Endothelial cell (in vitro differentiated cells): ENCODE results near the gene USP10. TPM values are rescaled to one million over a fixed set of nuclear protein-coding genes. Genes with fewer than 3 reads are reported as not detected.
"Not testable (repeated sequence)": the region's sequence is repeated elsewhere in the genome, so short reads cannot be mapped to it uniquely, and the experiment has no call there.

Experiments
- DNase-seq: peaks from one replicate; pipeline ENCODE4 v3.0.0; 2021; ENCODE audit warnings: low spot score
- H3K27ac Mint-ChIP-seq: one replicate; pipeline ENCODE4 v1.8.0; 2021; ENCODE audit warnings: mixed read lengths, inconsistent platforms; ENCODE audit not compliant: unreplicated experiment
- H3K27me3 Mint-ChIP-seq: one replicate; pipeline ENCODE4 v1.8.0; 2021; ENCODE audit warnings: mild to moderate bottlenecking, moderate library complexity, mixed read lengths, inconsistent platforms; ENCODE audit not compliant: unreplicated experiment
- H3K36me3 Mint-ChIP-seq: one replicate; pipeline ENCODE4 v1.8.0; 2021; ENCODE audit warnings: mild to moderate bottlenecking, low read depth, mixed read lengths, inconsistent platforms; ENCODE audit not compliant: unreplicated experiment
- H3K4me1 Mint-ChIP-seq: one replicate; pipeline ENCODE4 v1.8.0; 2021; ENCODE audit warnings: mild to moderate bottlenecking, mixed read lengths, inconsistent platforms; ENCODE audit not compliant: unreplicated experiment
- H3K4me3 Mint-ChIP-seq: one replicate; pipeline ENCODE4 v1.8.0; 2021; ENCODE audit warnings: mild to moderate bottlenecking, mixed read lengths, inconsistent platforms; ENCODE audit not compliant: unreplicated experiment
- H3K9me3 Mint-ChIP-seq: one replicate; pipeline ENCODE4 v1.8.0; 2021; ENCODE audit warnings: mixed read lengths, inconsistent platforms; ENCODE audit not compliant: unreplicated experiment
- total RNA-seq: library from RNA; stranded (reverse); fragmentation: NEBNext Ultra II Directional; extraction: Animal tissue kit (Norgen Biotek cat#: 25700); gene quantifications from one replicate; pipeline ENCODE4 v1.2.1, GENCODE V29; 2021; ENCODE audit not compliant: unreplicated experiment
- TF ChIP-seq, protein P1 (sequence below): fragments of 200-600 bp; sonication (generic); IDR thresholded peaks from one replicate; pipeline ENCODE4 v1.5.0; 2021; ENCODE audit warnings: antibody characterized with exemption; ENCODE audit not compliant: unreplicated experiment

Gene USP10
- total RNA-seq, 1 donor from 2014 or later, result 81.2 TPM

DNA sequence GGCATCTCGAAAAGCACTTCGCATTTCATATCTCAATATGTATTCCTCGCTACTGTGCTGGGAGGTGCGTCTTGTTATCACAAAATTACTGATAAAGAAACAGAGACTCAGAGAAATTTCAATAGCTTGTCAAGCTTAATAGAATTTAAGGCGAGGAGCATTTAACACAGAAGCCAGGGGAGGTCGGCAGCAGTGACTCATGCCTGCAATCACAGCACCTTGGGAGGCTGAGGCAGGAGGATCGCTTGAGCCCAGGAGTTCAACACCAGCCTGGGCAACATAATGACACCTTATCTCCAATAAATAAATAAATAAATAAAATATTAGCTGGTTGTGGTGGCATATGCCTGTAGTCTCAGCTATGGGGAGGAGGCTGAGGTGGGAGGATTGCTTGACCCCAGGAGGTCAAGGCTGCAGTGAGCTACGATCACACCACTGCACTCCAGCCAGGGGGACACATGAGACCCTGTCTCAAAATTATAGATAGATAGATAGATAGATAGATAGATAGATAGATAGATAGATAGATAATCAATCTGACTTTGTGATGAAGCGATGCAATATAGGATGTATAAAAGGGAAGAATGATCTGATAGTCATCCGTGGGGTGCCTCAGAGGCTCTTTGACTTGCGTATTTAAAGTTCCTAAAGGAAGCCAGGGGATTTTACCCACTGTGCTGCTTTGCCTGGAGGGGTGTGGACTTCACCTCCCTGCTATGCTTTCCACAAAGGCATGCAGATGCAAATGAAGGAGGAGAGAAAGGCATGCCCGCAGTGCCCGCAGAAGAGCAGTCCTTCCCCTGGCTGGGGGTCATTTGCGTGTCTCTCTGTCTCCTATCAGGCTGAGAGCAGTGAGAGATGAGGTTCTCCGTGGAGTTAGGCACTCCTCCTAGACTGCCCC, 15.9 kb upstream of the USP10 start:
- peaks cover under 1% of the 10 kb centered on the region for H3K36me3 Mint-ChIP-seq
- H3K9me3 Mint-ChIP-seq, result no peaks in the 10 kb centered on the region
- H3K27me3 Mint-ChIP-seq, result no peaks in the 10 kb centered on the region
- no peak overlapping the region for H3K27ac Mint-ChIP-seq
- TF ChIP-seq, protein P1, sequence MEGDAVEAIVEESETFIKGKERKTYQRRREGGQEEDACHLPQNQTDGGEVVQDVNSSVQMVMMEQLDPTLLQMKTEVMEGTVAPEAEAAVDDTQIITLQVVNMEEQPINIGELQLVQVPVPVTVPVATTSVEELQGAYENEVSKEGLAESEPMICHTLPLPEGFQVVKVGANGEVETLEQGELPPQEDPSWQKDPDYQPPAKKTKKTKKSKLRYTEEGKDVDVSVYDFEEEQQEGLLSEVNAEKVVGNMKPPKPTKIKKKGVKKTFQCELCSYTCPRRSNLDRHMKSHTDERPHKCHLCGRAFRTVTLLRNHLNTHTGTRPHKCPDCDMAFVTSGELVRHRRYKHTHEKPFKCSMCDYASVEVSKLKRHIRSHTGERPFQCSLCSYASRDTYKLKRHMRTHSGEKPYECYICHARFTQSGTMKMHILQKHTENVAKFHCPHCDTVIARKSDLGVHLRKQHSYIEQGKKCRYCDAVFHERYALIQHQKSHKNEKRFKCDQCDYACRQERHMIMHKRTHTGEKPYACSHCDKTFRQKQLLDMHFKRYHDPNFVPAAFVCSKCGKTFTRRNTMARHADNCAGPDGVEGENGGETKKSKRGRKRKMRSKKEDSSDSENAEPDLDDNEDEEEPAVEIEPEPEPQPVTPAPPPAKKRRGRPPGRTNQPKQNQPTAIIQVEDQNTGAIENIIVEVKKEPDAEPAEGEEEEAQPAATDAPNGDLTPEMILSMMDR, result no peak
- no peak overlapping the region for H3K4me3 Mint-ChIP-seq
- H3K4me1 Mint-ChIP-seq, result peaks cover under 1% of the 10 kb centered on the region
- DNase-seq, result no peak

- Mint-ChIP-seq H3K9me3 (no peaks in the 10 kb centered on the region), H3K4me3 (no peak overlapping the region), H3K27ac (no peak overlapping the region), H3K36me3 (no peaks in the 10 kb centered on the region), H3K4me1 (peaks cover 3% of the 10 kb centered on the region), H3K27me3 (no peaks in the 10 kb centered on the region)
- no peak for DNase-seq
- TF ChIP-seq, protein P1, result no peak
Observed at GRCh38 chr16:84684592-84684965, 15.2 kb upstream of the USP10 start.

- peaks cover 3% of the 10 kb centered on the region for H3K4me1 Mint-ChIP-seq
- no peak overlapping the region for H3K4me3 Mint-ChIP-seq
- H3K27me3 Mint-ChIP-seq, result no peaks in the 10 kb centered on the region
- DNase-seq, result no peak
- no peaks in the 10 kb centered on the region for H3K36me3 Mint-ChIP-seq
- H3K9me3 Mint-ChIP-seq, result no peaks in the 10 kb centered on the region
- H3K27ac Mint-ChIP-seq, result no peak overlapping the region
- TF ChIP-seq, protein P1, result no peak
Observed at GRCh38 chr16:84685210-84685609, 14.6 kb upstream of the USP10 start.

- TF ChIP-seq, protein P1, result no peak
- Mint-ChIP-seq H3K4me3 (no peak overlapping the region), H3K4me1 (peaks cover 9% of the 10 kb centered on the region), H3K9me3 (no peaks in the 10 kb centered on the region), H3K36me3 (peaks cover 3% of the 10 kb centered on the region), H3K27ac (no peak overlapping the region), H3K27me3 (no peaks in the 10 kb centered on the region)
- no peak for DNase-seq
Observed at GRCh38 chr16:84686707-84687298, 13.0 kb upstream of the USP10 start.

DNA sequence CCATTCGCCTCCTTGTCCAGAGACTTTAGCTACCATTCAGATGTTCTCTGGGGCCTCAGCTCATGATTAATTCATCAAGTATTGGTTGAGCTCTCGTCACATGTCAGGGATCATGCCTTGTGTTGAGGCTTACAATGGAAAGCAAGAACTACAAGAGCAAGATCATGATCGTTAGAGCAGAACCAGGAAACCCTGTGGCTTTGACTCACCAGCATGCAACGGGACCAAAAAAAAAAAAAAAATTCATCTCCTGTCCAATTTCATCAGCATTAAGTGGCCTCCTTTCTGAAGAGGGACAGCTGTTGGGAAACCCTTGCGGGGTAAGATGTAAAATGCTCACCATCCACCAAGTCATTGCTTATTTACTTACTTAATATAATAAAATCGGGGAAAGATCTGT, 12.1 kb upstream of the USP10 start:
- no peak overlapping the region for H3K4me3 Mint-ChIP-seq
- no peaks in the 10 kb centered on the region for H3K9me3 Mint-ChIP-seq
- H3K36me3 Mint-ChIP-seq, result peaks cover 3% of the 10 kb centered on the region
- TF ChIP-seq, protein P1, result no peak
- no peak for DNase-seq
- no peak overlapping the region for H3K27ac Mint-ChIP-seq
- no peaks in the 10 kb centered on the region for H3K27me3 Mint-ChIP-seq
- H3K4me1 Mint-ChIP-seq, result peaks cover 14% of the 10 kb centered on the region

- not testable (repeated sequence) for H3K27me3 Mint-ChIP-seq, DNase-seq, H3K9me3 Mint-ChIP-seq, H3K4me3 Mint-ChIP-seq, H3K27ac Mint-ChIP-seq, H3K36me3 Mint-ChIP-seq
- H3K4me1 Mint-ChIP-seq, result peaks cover 16% of the 10 kb centered on the region
Observed at GRCh38 chr16:84688163-84688562, 11.6 kb upstream of the USP10 start.
